K562 (cell line): ENCODE measurements around the gene HPSE2. TPM values are rescaled to one million over a fixed set of nuclear protein-coding genes. Genes with fewer than 3 reads are reported as not detected.

ENCODE experiments used
- ATAC-seq: fragments of 200-7000 bp; cut with Tn5 transposase; 3 replicates; pipeline ENCODE4 v1.9.1; 2020; ENCODE audit warnings: moderate library complexity
- BruUV-seq: library from RNA; stranded (reverse); fragments of 400-500 nt; replicated peaks from 2 replicates; lab custom pipeline; 2021; lab: Mats Ljungman, UMichigan
- CTCF ChIA-PET: fragments of 300-600 bp; formaldehyde crosslinking; extraction: SDS; loops from one replicate; lab custom pipeline; 2021; ENCODE audit warnings: low intra/inter-chr PET ratio; lab: Yijun Ruan, JAX
- POLR2A ChIA-PET: fragments of 300-600, 350-650 bp; sonication (Branson Sonifier 250); formaldehyde crosslinking; extraction: SDS; loops from one replicate; lab custom pipeline; 2021; ENCODE audit warnings: antibody characterized with exemption, inconsistent platforms; lab: Yijun Ruan, JAX
- DNase-seq, 4 experiments: peaks; one replicate each; pipeline versions ENCODE4 v3.0.0 to v3.0.0-alpha.2; 2011 to 2018; ENCODE audit warnings: low spot score in 3 of 4, mixed read lengths in 3 of 4; ENCODE audit errors: extremely low read depth in 1 of 4
- FAIRE-seq: peaks from 2 replicates; lab custom pipeline; 2011; peaks lifted over from hg19 to GRCh38; lab: Jason Lieb, UNC
- H2AFZ ChIP-seq: 2 replicates; pipeline ENCODE4 v1.6.0; 2011; ENCODE audit warnings: low read depth, low read length, control low read depth, inconsistent platforms
- H3K27ac ChIP-seq: fragments of 200-600 bp; 3 replicates; pipeline ENCODE4 v1.8.0; 2011; ENCODE audit warnings: low read depth, mild to moderate bottlenecking, control low read depth, inconsistent platforms, low read length, moderate library complexity, mixed read lengths; ENCODE audit errors: extremely low read depth
- H3K27me3 ChIP-seq, 2 experiments: fragments of 300-600 bp in 1 of 2; 2 replicates in 1 of 2; 3 replicates in 1 of 2; pipeline versions ENCODE4 v1.6.0 to v1.8.0; 2011; ENCODE audit warnings: inconsistent platforms in 2 of 2, low read length in 2 of 2, mild to moderate bottlenecking in 1 of 2, mixed read lengths in 1 of 2, moderate library complexity in 1 of 2; ENCODE audit not compliant: control insufficient read depth in 2 of 2, insufficient read depth in 2 of 2
- H3K36me3 ChIP-seq: fragments of 300-600 bp; 3 replicates; pipeline ENCODE4 v1.8.0; 2011; ENCODE audit warnings: mild to moderate bottlenecking, low read length, inconsistent platforms; ENCODE audit not compliant: control insufficient read depth, insufficient read depth
- H3K4me1 ChIP-seq, 2 experiments: fragments of 200-600 bp in 1 of 2; replicated peaks in 1 of 2; 2 replicates in 1 of 2; 3 replicates in 1 of 2; pipeline versions ENCODE4 v1.5.1 to v1.8.0; 2011; ENCODE audit warnings: inconsistent platforms in 2 of 2, low read length in 2 of 2, mild to moderate bottlenecking in 1 of 2, mixed read lengths in 1 of 2, moderate library complexity in 1 of 2; ENCODE audit not compliant: control insufficient read depth in 2 of 2, insufficient read depth in 2 of 2
- H3K4me2 ChIP-seq: 2 replicates; pipeline ENCODE4 v1.6.1; 2011; ENCODE audit warnings: low read length, control low read depth, inconsistent platforms, mixed read lengths; ENCODE audit not compliant: insufficient read depth
- H3K4me3 ChIP-seq: fragments of 200-600 bp; sonication (generic), shearing (Covaris generic); 2 replicates; pipeline ENCODE4 v1.5.1; 2016; ENCODE audit warnings: control low read depth, inconsistent platforms
- H3K79me2 ChIP-seq: fragments of 200-600 bp; 3 replicates; pipeline ENCODE4 v1.8.0; 2011; ENCODE audit warnings: low read length, inconsistent platforms; ENCODE audit not compliant: control insufficient read depth, insufficient read depth
- H3K9ac ChIP-seq, 2 experiments: 2 replicates each; pipeline versions ENCODE4 v1.6.0 to v1.6.1; 2011; ENCODE audit warnings: low read depth in 2 of 2, low read length in 2 of 2, control low read depth in 1 of 2, inconsistent platforms in 1 of 2, mild to moderate bottlenecking in 1 of 2, mixed read lengths in 1 of 2; ENCODE audit not compliant: insufficient read depth in 1 of 2
- H3K9me1 ChIP-seq: one replicate; pipeline ENCODE4 v1.6.0; 2011; ENCODE audit warnings: inconsistent platforms, mild to moderate bottlenecking, low read length, moderate library complexity; ENCODE audit not compliant: control insufficient read depth, insufficient read depth
- H3K9me3 ChIP-seq: replicated peaks from 2 replicates; pipeline ENCODE4 v1.5.1; 2011; ENCODE audit warnings: low read depth, low read length, inconsistent platforms; ENCODE audit not compliant: control insufficient read depth, insufficient read depth
- H4K20me1 ChIP-seq: replicated peaks from 2 replicates; pipeline ENCODE4 v1.6.1; 2011; ENCODE audit warnings: low read length, inconsistent platforms, mixed read lengths; ENCODE audit not compliant: control insufficient read depth, insufficient read depth
- FOXK2 ChIP-seq, 2 experiments: fragments of 450-650 bp; IDR thresholded peaks in 1 of 2; conservative IDR thresholded peaks in 1 of 2; 2 replicates each; pipeline ENCODE4 v1.6.1; 2016; ENCODE audit warnings: low read depth in 2 of 2, mild to moderate bottlenecking in 1 of 2
- MCM2 ChIP-seq: fragments of 450-650 bp; IDR thresholded peaks from 2 replicates; pipeline ENCODE4 v1.6.1; 2017; ENCODE audit warnings: low read depth, mild to moderate bottlenecking
- NFIC ChIP-seq: fragments of 450-650 bp; IDR thresholded peaks from 2 replicates; pipeline ENCODE4 v1.6.1; 2017; ENCODE audit warnings: mild to moderate bottlenecking, inconsistent platforms
- RB1 ChIP-seq: fragments of 450-650 bp; IDR thresholded peaks from 2 replicates; pipeline ENCODE4 v1.6.1; 2017; ENCODE audit warnings: low read depth, mild to moderate bottlenecking
- SETDB1 ChIP-seq: IDR thresholded peaks from one replicate; pipeline ENCODE4 v1.6.1; 2012; ENCODE audit warnings: low read length, control low read depth, inconsistent platforms
- ZNF239 ChIP-seq: fragments of 250-450 bp; sonication (Bioruptor Pico); IDR thresholded peaks from 2 replicates; pipeline ENCODE4 v1.4.0; 2020; ENCODE audit warnings: mild to moderate bottlenecking
- whole genome bisulfite sequencing: fragments of 100-300 bp; shearing (Covaris generic); methylation state at CpG from one replicate; pipeline ENCODE4 v1.1.6; 2016; ENCODE audit warnings: low coverage, mixed read lengths; ENCODE audit not compliant: insufficient coverage; ENCODE audit errors: missing lambda C conversion rate; 5-methylcytosine and 5-hydroxymethylcytosine counted together
- in situ Hi-C: fragments of 300-500 bp; cut with MboI; formaldehyde crosslinking; loops from 4 replicates; pipeline ENCODE4 v1.15.0; 2018; ENCODE audit warnings: inconsistent platforms, mixed read lengths
- intact Hi-C: fragments of 100-400 bp; cut with micrococcal nuclease; formaldehyde crosslinking; loops from 2 replicates; pipeline ENCODE4 v1.14.2; 2022
- polyA plus RNA-seq, 8 experiments: library from polyadenylated mRNA; depleted of rRNA in 4 of 8; stranded (reverse) in 5 of 8; unstranded in 3 of 8; fragments of >200 nt; fragmentation: Nextera tagmentation in 2 of 8; fragmentation: Illumina TruSeq in 1 of 8; extraction: Ambion mirVana in 2 of 8; extraction: Trizol in 1 of 8; gene quantifications; 2 replicates each; pipeline versions ENCODE4 v1.2.1 to v1.2.3, GENCODE V29; 2011 to 2014; ENCODE audit warnings: inconsistent platforms in 1 of 8, missing spikeins in 1 of 8
- total RNA-seq, 7 experiments: library from RNA; depleted of rRNA in 6 of 7; stranded (reverse); fragments of >200 nt in 6 of 7; fragmentation: Illumina TruSeq in 2 of 7; extraction: Trizol in 2 of 7; gene quantifications; 2 replicates each; pipeline versions ENCODE4 v1.2.1 to v1.2.3, GENCODE V29; 2011 to 2021; ENCODE audit warnings: low replicate concordance in 1 of 7
- TF ChIP-seq, protein P1 (sequence below): fragments of 250-450 bp; sonication (Bioruptor Pico); IDR thresholded peaks from 2 replicates; pipeline ENCODE4 v1.5.0; 2021; ENCODE audit warnings: mild to moderate bottlenecking, moderate library complexity
- TF ChIP-seq, protein P2 (sequence below): sonication (generic); formaldehyde crosslinking; IDR thresholded peaks from 2 replicates; pipeline ENCODE4 v1.8.1; 2023; ENCODE audit warnings: missing genetic modification reagents, mild to moderate bottlenecking, borderline replicate concordance
- TF ChIP-seq, protein P3 (sequence below): fragments of 250-450 bp; sonication (Bioruptor Pico); IDR thresholded peaks from 2 replicates; pipeline ENCODE4 v1.8.0; 2022; ENCODE audit warnings: inconsistent platforms

HPSE2 gene
- total and polyA plus RNA-seq, 9 of the 15 experiments (the other 6 are each of a cell fraction or from before 2014, with no cell fraction given), result 0.03 to 0.10 (median 0.04) TPM; not detected in 2

DNA sequence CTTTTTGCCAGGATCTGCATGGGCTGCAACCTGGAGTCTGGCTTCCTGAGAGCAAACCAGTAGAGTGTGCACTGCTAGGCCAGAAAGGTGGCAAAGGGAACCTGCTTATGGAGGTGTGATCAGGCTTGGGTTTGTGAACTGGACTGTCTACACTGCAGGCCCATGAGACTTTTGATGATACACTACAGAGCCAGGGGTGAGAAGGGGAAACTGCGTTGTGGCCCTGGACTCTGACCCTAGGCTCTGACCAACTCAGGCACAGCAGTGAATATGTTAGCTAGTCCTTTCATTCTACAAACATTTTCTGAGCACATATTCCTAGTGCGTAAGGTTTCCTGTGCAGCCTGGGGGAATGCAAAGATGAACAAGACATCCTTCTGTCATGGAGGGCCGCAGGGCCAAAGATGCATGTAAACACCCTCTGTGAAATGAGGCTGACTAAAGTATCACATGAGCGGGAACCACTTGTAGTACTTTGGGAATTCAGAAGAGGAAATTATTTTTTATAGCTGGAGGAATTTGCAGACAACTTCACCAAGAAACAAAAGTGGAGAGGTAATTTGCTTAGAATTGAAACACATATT is 725.1 kb downstream of the HPSE2 start:
- no peaks in the 10 kb centered on the region for H3K36me3 ChIP-seq
- in situ Hi-C loops (no loop called here), intact Hi-C loops (no loop called here)
- H3K9ac ChIP-seq, result no peak overlapping the region
- no peak overlapping the region for H2AFZ ChIP-seq
- no peak overlapping the region for H3K4me2 ChIP-seq
- TF ChIP-seq ZNF239, result no peak
- TF ChIP-seq, protein P1, sequence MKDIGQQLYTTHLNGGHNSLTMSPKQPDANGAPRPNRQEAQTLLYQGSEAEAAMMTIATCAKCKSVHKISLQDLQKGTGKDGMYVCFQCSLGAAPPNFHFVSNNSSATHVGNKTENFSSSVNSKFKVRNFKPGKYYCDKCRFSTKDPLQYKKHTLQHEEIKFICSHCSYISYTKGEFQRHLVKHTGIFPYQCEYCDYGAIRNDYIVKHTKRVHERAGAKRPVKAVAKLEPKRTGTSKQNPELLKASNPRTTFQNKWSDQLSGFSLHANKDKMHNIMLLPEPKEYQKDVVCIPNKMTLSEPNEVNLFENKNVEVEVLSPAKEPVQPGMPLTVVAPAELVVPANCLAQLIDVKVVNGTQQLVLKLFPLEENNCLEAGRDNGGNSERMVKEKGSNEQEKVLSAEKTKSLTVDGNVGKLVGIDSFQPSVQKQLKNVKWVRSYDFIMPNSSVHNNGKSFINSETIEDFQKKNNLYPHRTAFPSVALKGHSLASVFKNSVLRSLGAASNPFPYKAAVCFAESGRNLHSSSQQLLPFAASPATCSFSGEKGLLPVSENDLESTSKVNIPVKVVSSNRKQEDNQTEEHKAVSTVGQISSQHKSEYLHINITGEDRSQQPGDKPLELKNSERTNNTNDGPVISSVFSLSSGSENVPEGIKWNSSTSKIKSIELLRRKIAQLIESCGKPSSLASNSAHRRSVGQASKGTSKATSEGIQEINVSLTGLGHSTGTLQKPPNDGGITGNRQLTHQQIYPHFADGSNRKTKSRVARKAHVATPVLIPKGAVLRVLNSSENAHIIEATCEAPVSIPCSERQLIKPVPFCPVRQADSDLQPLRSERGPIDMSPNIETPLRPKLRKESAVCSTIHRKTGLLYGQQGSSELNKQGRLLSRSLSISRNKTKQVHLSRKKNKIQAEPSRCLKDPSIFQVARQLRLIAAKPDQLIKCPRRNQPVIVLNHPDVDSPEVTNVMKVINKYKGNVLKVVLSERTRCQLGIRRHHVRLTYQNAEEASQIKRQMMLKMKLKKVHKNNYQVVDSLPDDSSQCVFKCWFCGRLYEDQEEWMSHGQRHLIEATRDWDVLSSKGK (CRISPR knock-in tag), result no peak
- TF ChIP-seq SETDB1, result no peak
- TF ChIP-seq MCM2, result no peak
- no peak for TF ChIP-seq RB1
- TF ChIP-seq, protein P2, sequence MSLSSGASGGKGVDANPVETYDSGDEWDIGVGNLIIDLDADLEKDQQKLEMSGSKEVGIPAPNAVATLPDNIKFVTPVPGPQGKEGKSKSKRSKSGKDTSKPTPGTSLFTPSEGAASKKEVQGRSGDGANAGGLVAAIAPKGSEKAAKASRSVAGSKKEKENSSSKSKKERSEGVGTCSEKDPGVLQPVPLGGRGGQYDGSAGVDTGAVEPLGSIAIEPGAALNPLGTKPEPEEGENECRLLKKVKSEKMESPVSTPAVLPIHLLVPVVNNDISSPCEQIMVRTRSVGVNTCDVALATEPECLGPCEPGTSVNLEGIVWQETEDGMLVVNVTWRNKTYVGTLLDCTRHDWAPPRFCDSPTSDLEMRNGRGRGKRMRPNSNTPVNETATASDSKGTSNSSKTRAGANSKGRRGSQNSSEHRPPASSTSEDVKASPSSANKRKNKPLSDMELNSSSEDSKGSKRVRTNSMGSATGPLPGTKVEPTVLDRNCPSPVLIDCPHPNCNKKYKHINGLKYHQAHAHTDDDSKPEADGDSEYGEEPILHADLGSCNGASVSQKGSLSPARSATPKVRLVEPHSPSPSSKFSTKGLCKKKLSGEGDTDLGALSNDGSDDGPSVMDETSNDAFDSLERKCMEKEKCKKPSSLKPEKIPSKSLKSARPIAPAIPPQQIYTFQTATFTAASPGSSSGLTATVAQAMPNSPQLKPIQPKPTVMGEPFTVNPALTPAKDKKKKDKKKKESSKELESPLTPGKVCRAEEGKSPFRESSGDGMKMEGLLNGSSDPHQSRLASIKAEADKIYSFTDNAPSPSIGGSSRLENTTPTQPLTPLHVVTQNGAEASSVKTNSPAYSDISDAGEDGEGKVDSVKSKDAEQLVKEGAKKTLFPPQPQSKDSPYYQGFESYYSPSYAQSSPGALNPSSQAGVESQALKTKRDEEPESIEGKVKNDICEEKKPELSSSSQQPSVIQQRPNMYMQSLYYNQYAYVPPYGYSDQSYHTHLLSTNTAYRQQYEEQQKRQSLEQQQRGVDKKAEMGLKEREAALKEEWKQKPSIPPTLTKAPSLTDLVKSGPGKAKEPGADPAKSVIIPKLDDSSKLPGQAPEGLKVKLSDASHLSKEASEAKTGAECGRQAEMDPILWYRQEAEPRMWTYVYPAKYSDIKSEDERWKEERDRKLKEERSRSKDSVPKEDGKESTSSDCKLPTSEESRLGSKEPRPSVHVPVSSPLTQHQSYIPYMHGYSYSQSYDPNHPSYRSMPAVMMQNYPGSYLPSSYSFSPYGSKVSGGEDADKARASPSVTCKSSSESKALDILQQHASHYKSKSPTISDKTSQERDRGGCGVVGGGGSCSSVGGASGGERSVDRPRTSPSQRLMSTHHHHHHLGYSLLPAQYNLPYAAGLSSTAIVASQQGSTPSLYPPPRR (CRISPR knock-in tag), result no peak
- TF ChIP-seq FOXK2 (conservative IDR thresholded peaks at IDR 0.05 in 1 of 2, IDR thresholded peaks at IDR 0.05 in 1 of 2; ENCODE audit: low read depth in 2 of 2), result no peak
- no peak for TF ChIP-seq NFIC
- TF ChIP-seq, protein P3, sequence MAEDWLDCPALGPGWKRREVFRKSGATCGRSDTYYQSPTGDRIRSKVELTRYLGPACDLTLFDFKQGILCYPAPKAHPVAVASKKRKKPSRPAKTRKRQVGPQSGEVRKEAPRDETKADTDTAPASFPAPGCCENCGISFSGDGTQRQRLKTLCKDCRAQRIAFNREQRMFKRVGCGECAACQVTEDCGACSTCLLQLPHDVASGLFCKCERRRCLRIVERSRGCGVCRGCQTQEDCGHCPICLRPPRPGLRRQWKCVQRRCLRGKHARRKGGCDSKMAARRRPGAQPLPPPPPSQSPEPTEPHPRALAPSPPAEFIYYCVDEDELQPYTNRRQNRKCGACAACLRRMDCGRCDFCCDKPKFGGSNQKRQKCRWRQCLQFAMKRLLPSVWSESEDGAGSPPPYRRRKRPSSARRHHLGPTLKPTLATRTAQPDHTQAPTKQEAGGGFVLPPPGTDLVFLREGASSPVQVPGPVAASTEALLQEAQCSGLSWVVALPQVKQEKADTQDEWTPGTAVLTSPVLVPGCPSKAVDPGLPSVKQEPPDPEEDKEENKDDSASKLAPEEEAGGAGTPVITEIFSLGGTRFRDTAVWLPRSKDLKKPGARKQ (CRISPR knock-in tag), result no peak
- no peaks in the 10 kb centered on the region for H3K4me1 ChIP-seq
- H3K27me3 ChIP-seq, result peaks cover 0 to 15% of the 10 kb centered on the region in 2 experiments
- H4K20me1 ChIP-seq, result no peaks in the 10 kb centered on the region
- no peak overlapping the region for H3K27ac ChIP-seq
- no peak for ATAC-seq
- FAIRE-seq, result no peak
- H3K79me2 ChIP-seq, result no peaks in the 10 kb centered on the region
- BruUV-seq, result no TSS peak
- 7% methylated on average over 4 of the region's 4 CpGs for WGBS
- H3K9me3 ChIP-seq, result no peaks in the 10 kb centered on the region
- CTCF ChIA-PET, result no interaction called here
- POLR2A ChIA-PET, result no interaction called here
- no peaks in the 10 kb centered on the region for H3K9me1 ChIP-seq
- DNase-seq, result no peak
- H3K4me3 ChIP-seq, result no peak overlapping the region
